Skin of body (tissue), 2 donors: Measurements from ENCODE around the gene IMMT. TPM values are rescaled to one million over a fixed set of nuclear protein-coding genes. Genes with fewer than 3 reads are reported as not detected.

Source experiments
- small RNA-seq: library from RNA; depleted of rRNA; stranded (forward); fragments of <200 nt; gene quantifications from one replicate; pipeline ENCODE3, GENCODE V24; 2014; ENCODE audit warnings: low replicate concordance
- total RNA-seq: library from RNA; depleted of rRNA; stranded (reverse); fragments of >200 nt; gene quantifications from one replicate; pipeline ENCODE4 v1.2.3, GENCODE V29; 2014

IMMT gene
- total RNA-seq, 1 donor from 2014 or later = 40.6 TPM

Small RNAs within 50 kb of the gene (small RNA-seq; reads per million reads assigned to genes)
- not detected for gene MIR4779
- not detected for gene RF00019
- 1,203 reads per million, percentile 99 among the genes with 10 or more reads in this experiment for gene SNORD94

Other genes with a start within 250 kb of the IMMT start
- gene POLR1A, start 89.6 kb downstream of the IMMT start, total RNA-seq = 11.3 TPM
- 131 TPM for gene PTCD3, start 89.2 kb downstream of the IMMT start, total RNA-seq
- 15.3 TPM for gene MRPL35, start 4.0 kb upstream of the IMMT start, total RNA-seq
- gene REEP1, start 142.2 kb upstream of the IMMT start, total RNA-seq = 3.9 TPM
- gene KDM3A, start 245.9 kb upstream of the IMMT start, total RNA-seq = 97.0 TPM